Measurements from ENCODE around the gene TMEM121B. TPM values are rescaled to one million over a fixed set of nuclear protein-coding genes. Genes with fewer than 3 reads are reported as not detected.

TMEM121B gene
- total and polyA plus RNA-seq, 2 donors from 2014 or later = 0.19 to 1.2 TPM

DNA sequence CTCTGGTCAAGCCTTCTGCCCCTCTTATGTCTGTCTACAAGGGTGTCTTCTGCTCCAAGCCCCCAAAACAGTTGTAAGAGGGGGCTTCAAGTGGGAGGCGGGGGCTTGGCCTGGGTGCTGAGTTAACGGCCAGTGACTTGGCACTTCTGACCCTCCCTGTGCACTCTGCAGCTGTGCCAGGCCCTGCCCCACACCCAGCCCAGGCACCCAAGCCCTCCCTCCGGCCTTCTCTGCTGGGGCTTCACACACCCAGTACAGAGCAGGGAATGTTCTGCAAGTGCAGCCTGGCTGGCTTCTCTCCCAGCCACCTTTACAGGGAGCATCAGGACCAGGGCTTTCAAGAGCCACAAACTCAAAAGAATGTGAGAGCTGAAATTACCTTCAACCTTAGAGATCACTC is 3.8 kb downstream of the TMEM121B start:
- Histone ChIP-seq H3K4me1 (ENCODE audit: control insufficient read depth in 2 of 3, insufficient read depth in 2 of 3, low read depth in 1 of 3, low read length in 3 of 3) (peaks cover 0 to 5% (median 0%) of the 10 kb centered on the region in 3 donors), H3K9me3 (ENCODE audit: control insufficient read depth in 2 of 3, insufficient read depth in 1 of 3, low read length in 3 of 3) (no peaks in the 10 kb centered on the region), H3K9ac (ENCODE audit: low read length in 3 of 3) (no peak overlapping the region), H3K27me3 (ENCODE audit: control insufficient read depth, insufficient read depth, low read length) (no peaks in the 10 kb centered on the region), H3K4me3 (ENCODE audit: low read length in 3 of 3) (no peak overlapping the region), H3K27ac (ENCODE audit: low read depth in 2 of 2, low read length in 2 of 2) (no peak overlapping the region), H3K36me3 (ENCODE audit: control insufficient read depth in 2 of 3, insufficient read depth in 3 of 3, low read length in 3 of 3) (no peaks in the 10 kb centered on the region)
- DNase-seq = no peak
- no peak for FAIRE-seq
- TF ChIP-seq, protein P1, sequence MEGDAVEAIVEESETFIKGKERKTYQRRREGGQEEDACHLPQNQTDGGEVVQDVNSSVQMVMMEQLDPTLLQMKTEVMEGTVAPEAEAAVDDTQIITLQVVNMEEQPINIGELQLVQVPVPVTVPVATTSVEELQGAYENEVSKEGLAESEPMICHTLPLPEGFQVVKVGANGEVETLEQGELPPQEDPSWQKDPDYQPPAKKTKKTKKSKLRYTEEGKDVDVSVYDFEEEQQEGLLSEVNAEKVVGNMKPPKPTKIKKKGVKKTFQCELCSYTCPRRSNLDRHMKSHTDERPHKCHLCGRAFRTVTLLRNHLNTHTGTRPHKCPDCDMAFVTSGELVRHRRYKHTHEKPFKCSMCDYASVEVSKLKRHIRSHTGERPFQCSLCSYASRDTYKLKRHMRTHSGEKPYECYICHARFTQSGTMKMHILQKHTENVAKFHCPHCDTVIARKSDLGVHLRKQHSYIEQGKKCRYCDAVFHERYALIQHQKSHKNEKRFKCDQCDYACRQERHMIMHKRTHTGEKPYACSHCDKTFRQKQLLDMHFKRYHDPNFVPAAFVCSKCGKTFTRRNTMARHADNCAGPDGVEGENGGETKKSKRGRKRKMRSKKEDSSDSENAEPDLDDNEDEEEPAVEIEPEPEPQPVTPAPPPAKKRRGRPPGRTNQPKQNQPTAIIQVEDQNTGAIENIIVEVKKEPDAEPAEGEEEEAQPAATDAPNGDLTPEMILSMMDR (IDR thresholded peaks at IDR 0.05; ENCODE audit: borderline replicate concordance, extremely low read depth, insufficient read depth) = no peak
- intact Hi-C loops (cut with DNase I) = no loop called here

DNA sequence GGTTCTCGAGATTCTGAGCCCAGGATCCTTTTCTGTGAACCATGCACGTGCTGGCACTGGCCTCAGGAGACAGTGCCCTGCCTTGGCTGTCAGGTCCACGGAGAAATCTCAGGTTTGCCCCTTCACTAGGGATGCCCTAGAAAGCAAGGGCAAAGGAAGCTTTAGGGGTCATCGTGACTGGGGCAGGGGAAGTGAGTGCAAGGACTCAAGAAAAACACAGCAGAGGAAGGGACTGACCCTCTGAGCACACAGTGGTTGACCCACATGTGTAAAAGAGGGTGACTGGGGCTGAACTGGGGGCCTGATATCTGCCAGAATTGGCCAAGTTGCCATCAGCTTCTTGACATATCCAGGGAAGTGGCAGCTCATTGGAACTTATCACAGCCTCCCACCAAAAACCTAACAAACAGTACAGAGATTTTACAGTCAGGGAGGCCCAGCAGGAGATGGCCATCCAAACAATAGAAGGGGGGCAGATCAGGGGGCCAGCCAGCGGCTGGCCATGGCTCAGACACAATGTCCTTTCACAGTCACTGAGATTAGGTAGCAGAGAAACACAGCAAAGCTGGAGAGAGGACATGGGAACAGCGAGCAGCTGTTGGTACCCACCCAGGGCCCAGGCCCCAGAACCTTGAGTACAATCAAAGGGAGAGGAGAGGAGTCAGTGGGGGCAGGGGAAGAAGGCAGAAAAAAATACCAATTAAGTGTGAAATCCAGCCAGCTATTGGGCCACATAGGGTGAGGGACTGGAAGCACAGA is 4.4 kb downstream of the TMEM121B start:
- no peaks in the 10 kb centered on the region for H3K9me3 ChIP-seq (ENCODE audit: control insufficient read depth in 2 of 3, insufficient read depth in 1 of 3, low read length in 3 of 3)
- FAIRE-seq = no peak
- H3K27ac ChIP-seq (ENCODE audit: low read depth in 2 of 2, low read length in 2 of 2) = no peak overlapping the region
- H3K36me3 ChIP-seq (ENCODE audit: control insufficient read depth in 2 of 3, insufficient read depth in 3 of 3, low read length in 3 of 3) = no peaks in the 10 kb centered on the region
- intact Hi-C loops (cut with DNase I) = no loop called here
- no peaks in the 10 kb centered on the region for H3K27me3 ChIP-seq (ENCODE audit: control insufficient read depth, insufficient read depth, low read length)
- peaks cover 0 to 4% (median 0%) of the 10 kb centered on the region in 3 donors for H3K4me1 ChIP-seq (ENCODE audit: control insufficient read depth in 2 of 3, insufficient read depth in 2 of 3, low read depth in 1 of 3, low read length in 3 of 3)
- TF ChIP-seq, protein P1 (IDR thresholded peaks at IDR 0.05; ENCODE audit: borderline replicate concordance, extremely low read depth, insufficient read depth) = no peak
- no peak overlapping the region for H3K4me3 ChIP-seq (ENCODE audit: low read length in 3 of 3)
- no peak overlapping the region for H3K9ac ChIP-seq (ENCODE audit: low read length in 3 of 3)
- DNase-seq = no peak

DNA sequence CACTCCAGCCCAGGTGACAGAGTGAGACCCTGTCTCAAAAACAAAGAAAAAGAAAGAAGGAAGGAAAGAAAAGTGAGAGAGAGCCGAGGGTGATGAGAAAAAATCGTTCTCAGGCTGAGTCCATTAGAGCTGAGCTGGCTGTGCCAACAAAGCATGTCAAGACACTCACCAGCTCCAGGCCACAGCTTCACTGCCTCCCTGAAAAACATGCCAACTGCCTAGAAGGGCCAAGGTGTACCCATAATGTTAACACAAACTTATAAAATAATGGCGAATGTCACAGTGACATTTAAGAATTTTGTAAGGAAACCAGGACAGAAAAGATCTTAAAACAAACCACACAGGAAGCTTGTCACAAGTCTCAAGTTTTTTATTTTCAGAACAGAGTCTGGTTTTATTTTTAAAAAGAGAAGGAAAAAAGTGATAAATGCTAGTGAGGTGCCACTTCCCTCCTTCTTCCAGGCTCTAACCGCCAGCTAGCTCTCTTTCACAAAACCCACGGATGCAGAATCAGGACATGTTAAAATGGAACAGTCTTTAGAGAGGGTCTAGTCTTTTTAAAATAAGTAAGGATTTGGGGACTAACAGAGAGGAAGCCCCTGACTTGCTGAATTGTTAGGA is 5.1 kb downstream of the TMEM121B start:
- intact Hi-C loops (cut with DNase I) = no loop called here
- Histone ChIP-seq H3K27me3 (ENCODE audit: control insufficient read depth, insufficient read depth, low read length) (no peaks in the 10 kb centered on the region), H3K4me3 (ENCODE audit: low read length in 3 of 3) (no peak overlapping the region), H3K27ac (ENCODE audit: low read depth in 2 of 2, low read length in 2 of 2) (no peak overlapping the region), H3K36me3 (ENCODE audit: control insufficient read depth in 2 of 3, insufficient read depth in 3 of 3, low read length in 3 of 3) (no peaks in the 10 kb centered on the region), H3K9ac (ENCODE audit: low read length in 3 of 3) (no peak overlapping the region), H3K4me1 (ENCODE audit: control insufficient read depth in 2 of 3, insufficient read depth in 2 of 3, low read depth in 1 of 3, low read length in 3 of 3) (no peaks in the 10 kb centered on the region), H3K9me3 (ENCODE audit: control insufficient read depth in 2 of 3, insufficient read depth in 1 of 3, low read length in 3 of 3) (no peaks in the 10 kb centered on the region)
- FAIRE-seq (no peak), DNase-seq (no peak)
- TF ChIP-seq, protein P1 (IDR thresholded peaks at IDR 0.05; ENCODE audit: borderline replicate concordance, extremely low read depth, insufficient read depth) = no peak

All from kidney (tissue), 14 donors.